NCI-H2107 (cell line): ENCODE measurements around the gene RPRD1B.

Experiments used
- DNase-seq: peaks from one replicate; lab custom pipeline; 2025; lab: John Stamatoyannopoulos, UW

RPRD1B gene

GRCh38 chr20:38135651-38136420, 102.3 kb downstream of the RPRD1B start:
- no peak for DNase-seq

- DNase-seq: no peak
These were observed 103.1 kb downstream of the RPRD1B start for GRCh38 chr20:38136421-38137245.

GRCh38 chr20:38137441-38138037, 104.0 kb downstream of the RPRD1B start:
- no peak for DNase-seq

GRCh38 chr20:38138086-38138778, 104.7 kb downstream of the RPRD1B start:
- no peak for DNase-seq

GRCh38 chr20:38139156-38139912, 105.8 kb downstream of the RPRD1B start:
- DNase-seq: no peak

GRCh38 chr20:38139977-38140753, 106.6 kb downstream of the RPRD1B start:
- DNase-seq: no peak

- DNase-seq: no peak
These were observed 107.8 kb downstream of the RPRD1B start for GRCh38 chr20:38141204-38141888.
